ENCODE data around the gene ARHGEF17. TPM values are rescaled to one million over a fixed set of nuclear protein-coding genes. Genes with fewer than 3 reads are reported as not detected.

ARHGEF17 gene
- total and polyA plus RNA-seq, 2 of the 13 experiments (the other 11 are each of a cell fraction or from before 2014, with no cell fraction given): 10.7 to 28.8 TPM

DNA sequence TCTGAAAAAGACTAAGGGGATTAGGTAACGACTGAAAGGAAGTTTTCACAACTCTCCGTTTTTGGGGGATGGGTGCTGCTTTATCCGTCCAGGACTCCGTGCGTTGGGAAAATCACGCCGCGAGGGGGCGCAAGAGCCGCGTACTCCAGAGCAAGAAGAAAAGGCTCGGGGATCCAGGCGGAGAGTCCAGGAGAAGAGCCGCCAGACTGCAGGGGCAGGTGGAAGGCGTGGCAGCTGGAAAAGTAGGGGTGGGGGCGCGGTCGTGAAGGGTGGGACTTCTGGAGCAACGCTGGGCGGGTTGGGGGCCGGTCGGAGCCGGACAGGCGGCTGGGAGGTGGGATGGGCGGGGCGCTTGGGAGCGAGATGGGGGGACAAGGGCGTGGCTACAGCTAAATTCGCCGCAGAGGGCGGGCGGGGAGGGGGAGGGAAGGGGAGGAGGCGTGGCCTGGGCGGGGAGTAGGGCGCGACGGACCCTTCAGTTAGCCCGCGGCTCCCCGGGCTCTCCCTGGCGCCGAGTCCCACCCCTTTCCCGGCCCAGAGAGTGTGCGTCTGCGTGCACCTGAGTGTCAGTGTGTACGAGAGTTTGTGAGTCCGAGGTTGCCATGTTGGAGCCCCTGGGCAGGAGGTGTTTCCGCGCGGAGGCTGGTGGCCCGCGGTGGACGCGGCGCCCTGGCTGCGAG, 613 bp upstream of the ARHGEF17 start (continued):
- TF ChIP-seq, protein P1, sequence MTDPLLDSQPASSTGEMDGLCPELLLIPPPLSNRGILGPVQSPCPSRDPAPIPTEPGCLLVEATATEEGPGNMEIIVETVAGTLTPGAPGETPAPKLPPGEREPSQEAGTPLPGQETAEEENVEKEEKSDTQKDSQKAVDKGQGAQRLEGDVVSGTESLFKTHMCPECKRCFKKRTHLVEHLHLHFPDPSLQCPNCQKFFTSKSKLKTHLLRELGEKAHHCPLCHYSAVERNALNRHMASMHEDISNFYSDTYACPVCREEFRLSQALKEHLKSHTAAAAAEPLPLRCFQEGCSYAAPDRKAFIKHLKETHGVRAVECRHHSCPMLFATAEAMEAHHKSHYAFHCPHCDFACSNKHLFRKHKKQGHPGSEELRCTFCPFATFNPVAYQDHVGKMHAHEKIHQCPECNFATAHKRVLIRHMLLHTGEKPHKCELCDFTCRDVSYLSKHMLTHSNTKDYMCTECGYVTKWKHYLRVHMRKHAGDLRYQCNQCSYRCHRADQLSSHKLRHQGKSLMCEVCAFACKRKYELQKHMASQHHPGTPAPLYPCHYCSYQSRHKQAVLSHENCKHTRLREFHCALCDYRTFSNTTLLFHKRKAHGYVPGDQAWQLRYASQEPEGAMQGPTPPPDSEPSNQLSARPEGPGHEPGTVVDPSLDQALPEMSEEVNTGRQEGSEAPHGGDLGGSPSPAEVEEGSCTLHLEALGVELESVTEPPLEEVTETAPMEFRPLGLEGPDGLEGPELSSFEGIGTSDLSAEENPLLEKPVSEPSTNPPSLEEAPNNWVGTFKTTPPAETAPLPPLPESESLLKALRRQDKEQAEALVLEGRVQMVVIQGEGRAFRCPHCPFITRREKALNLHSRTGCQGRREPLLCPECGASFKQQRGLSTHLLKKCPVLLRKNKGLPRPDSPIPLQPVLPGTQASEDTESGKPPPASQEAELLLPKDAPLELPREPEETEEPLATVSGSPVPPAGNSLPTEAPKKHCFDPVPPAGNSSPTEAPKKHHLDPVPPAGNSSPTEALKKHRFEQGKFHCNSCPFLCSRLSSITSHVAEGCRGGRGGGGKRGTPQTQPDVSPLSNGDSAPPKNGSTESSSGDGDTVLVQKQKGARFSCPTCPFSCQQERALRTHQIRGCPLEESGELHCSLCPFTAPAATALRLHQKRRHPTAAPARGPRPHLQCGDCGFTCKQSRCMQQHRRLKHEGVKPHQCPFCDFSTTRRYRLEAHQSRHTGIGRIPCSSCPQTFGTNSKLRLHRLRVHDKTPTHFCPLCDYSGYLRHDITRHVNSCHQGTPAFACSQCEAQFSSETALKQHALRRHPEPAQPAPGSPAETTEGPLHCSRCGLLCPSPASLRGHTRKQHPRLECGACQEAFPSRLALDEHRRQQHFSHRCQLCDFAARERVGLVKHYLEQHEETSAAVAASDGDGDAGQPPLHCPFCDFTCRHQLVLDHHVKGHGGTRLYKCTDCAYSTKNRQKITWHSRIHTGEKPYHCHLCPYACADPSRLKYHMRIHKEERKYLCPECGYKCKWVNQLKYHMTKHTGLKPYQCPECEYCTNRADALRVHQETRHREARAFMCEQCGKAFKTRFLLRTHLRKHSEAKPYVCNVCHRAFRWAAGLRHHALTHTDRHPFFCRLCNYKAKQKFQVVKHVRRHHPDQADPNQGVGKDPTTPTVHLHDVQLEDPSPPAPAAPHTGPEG (CRISPR knock-in tag; IDR thresholded peaks at IDR 0.05): 0 out of 2 replicates have a peak, but pooled peaks have one; percentile 25
- no peak for TF ChIP-seq MLLT10 (CRISPR knock-in tag; IDR thresholded peaks at IDR 0.05)
- no peak for TF ChIP-seq ZNF850 (CRISPR knock-in tag; conservative IDR thresholded peaks at IDR 0.05)
- TF ChIP-seq ZNF101 (CRISPR knock-in tag; IDR thresholded peaks at IDR 0.05; ENCODE audit: borderline replicate concordance, low read depth): no peak
- TF ChIP-seq MXI1 (IDR thresholded peaks at IDR 0.05; ENCODE audit: borderline replicate concordance, low read depth, low read length): peak; percentile 78; the same call in 2 of the 3 replicates
- TF ChIP-seq PRMT3 (CRISPR knock-in tag; IDR thresholded peaks at IDR 0.05; ENCODE audit: borderline replicate concordance, low read depth): no peak
- no peak for TF ChIP-seq U2AF2 (IDR thresholded peaks at IDR 0.05; ENCODE audit: low read depth, low read length)
- 0 out of 2 replicates have a peak, but pooled peaks have one; percentile 55 for TF ChIP-seq KLF6 (CRISPR knock-in tag; IDR thresholded peaks at IDR 0.05)
- no peak for TF ChIP-seq MLX (CRISPR knock-in tag; IDR thresholded peaks at IDR 0.05)
- no peak for TF ChIP-seq ZNF672 (CRISPR knock-in tag; IDR thresholded peaks at IDR 0.05)
- peak; percentile 89 for TF ChIP-seq SAP130 (CRISPR knock-in tag; IDR thresholded peaks at IDR 0.05; ENCODE audit: low read depth)
- TF ChIP-seq RBAK (CRISPR knock-in tag; IDR thresholded peaks at IDR 0.05): no peak; the same call in 1 of the 2 replicates
- TF ChIP-seq, protein P2, sequence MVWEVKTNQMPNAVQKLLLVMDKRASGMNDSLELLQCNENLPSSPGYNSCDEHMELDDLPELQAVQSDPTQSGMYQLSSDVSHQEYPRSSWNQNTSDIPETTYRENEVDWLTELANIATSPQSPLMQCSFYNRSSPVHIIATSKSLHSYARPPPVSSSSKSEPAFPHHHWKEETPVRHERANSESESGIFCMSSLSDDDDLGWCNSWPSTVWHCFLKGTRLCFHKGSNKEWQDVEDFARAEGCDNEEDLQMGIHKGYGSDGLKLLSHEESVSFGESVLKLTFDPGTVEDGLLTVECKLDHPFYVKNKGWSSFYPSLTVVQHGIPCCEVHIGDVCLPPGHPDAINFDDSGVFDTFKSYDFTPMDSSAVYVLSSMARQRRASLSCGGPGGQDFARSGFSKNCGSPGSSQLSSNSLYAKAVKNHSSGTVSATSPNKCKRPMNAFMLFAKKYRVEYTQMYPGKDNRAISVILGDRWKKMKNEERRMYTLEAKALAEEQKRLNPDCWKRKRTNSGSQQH (CRISPR knock-in tag; IDR thresholded peaks at IDR 0.05; ENCODE audit: low read depth): no peak
- TF ChIP-seq CBX5 (CRISPR knock-in tag; IDR thresholded peaks at IDR 0.05; ENCODE audit: borderline replicate concordance): peak; percentile 66; the same call in 1 of the 2 replicates
- TF ChIP-seq SOX5 (CRISPR knock-in tag; IDR thresholded peaks at IDR 0.05; ENCODE audit: borderline replicate concordance): no peak
- peak; percentile 49 for TF ChIP-seq ZNF501 (CRISPR knock-in tag; IDR thresholded peaks at IDR 0.05)
- peak; percentile 66 for TF ChIP-seq POGZ (CRISPR knock-in tag; IDR thresholded peaks at IDR 0.05)
- peak in 1 of 2 experiments; percentile 91; a peak in 2 of 4 replicates for TF ChIP-seq POLR2A (IDR thresholded peaks at IDR 0.05; ENCODE audit: insufficient read depth in 1 of 2, low read depth in 2 of 2, low read length in 2 of 2)
- TF ChIP-seq, protein P3, sequence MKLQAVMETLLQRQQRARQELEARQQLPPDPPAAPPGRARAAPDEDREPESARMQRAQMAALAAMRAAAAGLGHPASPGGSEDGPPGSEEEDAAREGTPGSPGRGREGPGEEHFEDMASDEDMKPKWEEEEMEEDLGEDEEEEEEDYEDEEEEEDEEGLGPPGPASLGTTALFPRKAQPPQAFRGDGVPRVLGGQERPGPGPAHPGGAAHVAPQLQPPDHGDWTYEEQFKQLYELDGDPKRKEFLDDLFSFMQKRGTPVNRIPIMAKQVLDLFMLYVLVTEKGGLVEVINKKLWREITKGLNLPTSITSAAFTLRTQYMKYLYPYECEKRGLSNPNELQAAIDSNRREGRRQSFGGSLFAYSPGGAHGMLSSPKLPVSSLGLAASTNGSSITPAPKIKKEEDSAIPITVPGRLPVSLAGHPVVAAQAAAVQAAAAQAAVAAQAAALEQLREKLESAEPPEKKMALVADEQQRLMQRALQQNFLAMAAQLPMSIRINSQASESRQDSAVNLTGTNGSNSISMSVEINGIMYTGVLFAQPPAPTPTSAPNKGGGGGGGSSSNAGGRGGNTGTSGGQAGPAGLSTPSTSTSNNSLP (IDR thresholded peaks at IDR 0.05; ENCODE audit: low read depth, low read length): no peak

All from HepG2 (cell line).